HuH-7 (cell line): Measurements from ENCODE around the gene DLST.
"Not testable (repeated sequence)": the region's sequence is repeated elsewhere in the genome, so short reads cannot be mapped to it uniquely, and the experiment has no call there.

ENCODE experiments used
- DNase-seq: peaks from one replicate; pipeline ENCODE4 v3.0.0; 2011; ENCODE audit warnings: low spot score

Gene DLST

DNA sequence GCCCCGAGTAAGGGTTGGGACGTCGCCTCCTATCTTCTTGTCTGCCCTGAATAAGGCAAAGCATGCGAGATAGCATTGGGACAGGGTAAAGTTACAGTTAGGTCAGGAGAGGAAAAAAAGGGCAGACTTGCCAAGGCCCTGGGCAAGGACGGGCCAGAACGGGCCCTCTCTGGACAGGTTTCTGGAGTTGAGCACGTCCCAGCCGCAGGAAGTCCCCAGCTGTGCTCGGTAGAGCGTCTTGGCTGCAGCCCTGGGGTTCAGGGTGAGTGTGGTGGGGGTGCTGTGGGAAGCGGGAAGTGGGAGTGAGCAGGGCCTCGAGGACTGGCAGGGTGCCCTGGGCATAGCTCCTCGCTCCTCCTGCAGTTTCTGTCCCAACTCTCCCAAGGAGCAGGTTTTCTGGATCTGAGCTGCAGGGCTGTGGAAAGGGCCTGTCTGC lies 35.9 kb downstream of the DLST start:
- no peak for DNase-seq

DNA sequence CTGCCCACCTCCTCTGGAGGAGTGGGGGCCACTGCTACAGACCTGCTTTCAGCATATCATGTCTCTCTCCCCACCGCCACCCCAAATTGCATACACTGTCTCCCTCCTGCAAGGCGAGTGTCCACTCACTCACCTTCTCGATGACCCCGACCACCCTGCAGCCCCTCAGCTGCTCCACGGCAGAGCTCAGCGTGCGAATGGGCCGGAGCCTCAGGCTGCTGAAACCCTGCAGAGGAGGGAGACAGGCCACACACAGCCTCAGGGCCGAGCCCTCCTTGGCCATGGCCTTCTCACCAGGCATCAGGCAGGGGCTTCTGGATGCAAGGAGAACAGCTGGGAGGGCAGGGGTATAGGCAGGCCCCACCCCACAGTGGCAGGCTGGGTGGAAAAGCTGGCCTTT lies 36.7 kb downstream of the DLST start:
- DNase-seq = no peak

DNA sequence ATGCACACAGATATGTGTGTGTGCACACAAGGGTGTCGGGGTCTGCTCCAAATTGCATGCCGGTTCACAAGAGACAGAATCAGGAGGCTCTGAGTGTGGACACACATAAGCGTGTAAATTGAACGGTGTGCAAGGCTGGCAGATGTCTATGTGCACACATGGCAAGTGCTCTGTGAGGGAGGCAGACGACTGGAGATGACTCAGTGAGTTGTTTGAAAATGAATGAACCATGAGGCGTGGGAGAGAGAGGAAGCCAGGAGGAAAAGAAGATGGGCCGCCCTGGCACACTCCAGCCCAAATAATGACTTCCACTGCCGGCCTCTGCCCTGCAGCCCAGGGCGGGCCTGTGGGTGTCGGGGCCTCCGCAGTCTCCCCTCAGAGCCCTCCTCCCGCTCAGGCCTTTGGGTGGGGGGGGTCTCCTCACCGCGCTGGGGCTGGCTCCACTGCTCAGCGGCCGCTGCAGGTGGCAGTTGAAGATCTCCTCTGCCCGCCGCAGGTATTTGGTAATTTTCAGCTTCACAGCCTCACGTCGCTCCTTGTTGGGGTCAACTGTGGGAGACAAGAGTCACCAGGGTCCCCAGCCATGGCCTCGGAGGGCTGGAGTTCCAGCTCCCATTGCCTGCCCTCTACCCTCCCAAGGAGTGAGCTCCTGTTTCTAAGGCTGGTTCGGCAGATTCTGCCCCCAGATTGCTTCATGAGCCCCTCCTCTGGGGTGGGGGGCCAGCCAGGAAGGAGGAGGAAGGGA lies 37.9 kb downstream of the DLST start:
- no peak for DNase-seq

DNA sequence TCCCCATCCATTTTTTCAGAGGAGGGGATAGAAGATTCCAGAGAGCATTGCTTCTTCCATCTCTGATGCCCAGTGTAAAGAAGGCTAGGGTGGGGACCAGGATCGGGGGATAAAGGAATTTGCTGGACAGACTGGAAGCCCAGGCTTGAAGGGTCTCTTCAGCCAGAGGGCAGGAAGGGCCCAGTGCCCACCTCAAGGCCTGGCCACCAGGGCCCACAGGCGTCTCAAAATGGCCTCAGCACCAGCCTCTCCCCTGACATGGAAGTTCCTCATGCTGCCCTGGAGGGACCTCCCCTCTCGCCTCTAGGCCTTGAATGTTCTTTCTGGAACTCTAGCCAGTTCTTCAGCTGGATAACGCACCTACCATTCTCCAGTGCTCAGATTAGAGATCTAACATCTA lies 38.6 kb downstream of the DLST start:
- no peak for DNase-seq

DNA sequence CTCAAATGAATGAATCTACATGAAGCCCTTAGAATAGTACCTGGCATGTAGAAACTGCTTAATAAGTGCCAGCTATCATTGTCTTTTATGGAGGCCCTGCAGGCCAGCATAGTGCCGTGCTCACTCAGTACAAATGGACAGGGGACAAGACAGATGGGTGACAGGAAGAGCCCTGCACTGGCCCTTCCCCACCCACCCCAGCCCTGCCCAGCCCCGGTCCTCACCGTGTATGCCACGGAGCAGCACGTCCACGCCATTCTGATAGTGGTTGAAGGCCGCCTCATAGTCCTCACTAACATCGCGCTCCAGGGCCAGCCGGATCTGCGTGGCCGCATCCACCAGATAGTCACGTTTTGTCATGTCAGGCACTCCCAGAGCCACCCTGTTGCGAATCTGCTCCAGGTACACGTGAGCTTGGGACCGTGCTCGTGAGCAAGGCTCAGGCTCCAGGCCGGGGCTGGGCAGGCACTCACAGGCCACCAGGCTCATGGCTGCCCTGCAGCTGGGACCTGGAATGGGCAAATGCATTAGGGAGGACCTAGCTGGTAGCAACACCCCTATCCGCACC lies 39.4 kb downstream of the DLST start:
- no peak for DNase-seq

DNA sequence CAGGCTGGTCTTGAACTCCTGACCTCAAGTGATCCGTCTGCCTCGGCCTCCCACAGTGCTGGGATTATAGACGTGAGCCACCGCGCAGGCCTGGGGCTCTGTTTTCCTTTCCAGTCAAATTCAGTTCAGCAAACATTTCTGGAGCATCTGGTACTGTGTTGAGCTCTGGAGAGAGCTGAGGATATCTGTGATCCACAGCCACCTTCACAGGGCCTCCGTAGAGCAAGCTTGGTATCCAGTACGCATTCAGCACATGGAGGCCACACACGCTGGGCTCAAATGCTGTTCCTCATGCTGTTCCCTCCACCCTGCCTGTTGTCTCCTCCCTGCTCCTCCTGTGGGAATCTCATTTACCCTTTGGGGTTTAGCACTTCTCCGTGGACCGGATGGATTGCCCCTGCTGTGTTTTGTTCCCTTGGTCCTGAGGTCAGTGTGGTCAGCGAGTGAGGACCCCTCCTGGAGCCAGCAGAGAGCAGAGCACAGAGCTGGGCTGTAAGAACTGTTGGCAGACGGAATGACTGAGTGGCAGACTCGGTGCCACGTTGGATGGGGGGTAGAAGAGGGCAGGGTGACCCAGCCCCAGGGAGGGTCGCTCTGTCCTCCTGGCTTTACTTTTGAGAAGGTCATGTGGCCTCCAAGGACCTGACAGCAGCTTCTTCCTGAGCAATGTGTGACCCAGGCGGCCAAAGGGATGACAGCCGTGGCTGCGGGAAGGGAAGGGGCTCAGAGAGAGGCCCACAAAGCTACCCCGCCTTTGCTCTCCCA lies 40.5 kb downstream of the DLST start:
- no peak for DNase-seq

DNA sequence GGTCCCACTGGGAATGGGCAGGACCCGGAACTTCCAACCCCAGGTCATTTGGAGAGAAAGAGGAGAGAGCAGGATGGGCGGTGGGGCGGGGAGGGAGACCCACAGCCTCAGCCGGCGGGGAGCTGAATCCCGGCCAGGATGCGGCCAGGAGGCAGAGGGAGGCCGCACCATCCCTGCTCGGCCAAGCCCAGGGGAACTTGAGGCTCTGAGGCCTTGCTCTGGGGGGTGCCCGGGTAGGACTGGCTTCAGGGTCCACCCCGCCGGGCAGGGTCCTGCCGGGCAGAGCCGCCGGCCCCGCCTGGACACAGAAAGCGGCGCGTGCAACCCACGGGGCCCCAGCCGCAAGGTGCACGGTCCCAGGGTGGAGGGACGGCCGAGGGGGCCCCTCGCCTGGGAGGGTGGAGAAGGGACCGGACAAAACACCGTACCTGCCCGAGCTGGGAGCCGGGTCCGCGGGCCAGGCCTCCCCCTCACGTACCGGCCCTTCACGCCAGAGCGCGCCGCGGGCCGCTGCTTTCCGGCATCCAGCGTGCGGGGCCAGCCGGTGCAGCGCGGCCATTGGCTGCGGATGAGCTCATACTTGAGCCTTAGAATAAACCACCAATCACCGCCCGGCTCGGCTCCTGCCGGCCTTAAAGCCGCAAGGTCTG lies 41.2 kb downstream of the DLST start, which contains the start of gene RPS6KL1:
Gene RPS6KL1, minus strand, starts transcription at position 509 of the 650 bp plus-strand sequence. CDS start 1,719 bp downstream, outside the sequence.
- peak; percentile 98 for DNase-seq

DNA sequence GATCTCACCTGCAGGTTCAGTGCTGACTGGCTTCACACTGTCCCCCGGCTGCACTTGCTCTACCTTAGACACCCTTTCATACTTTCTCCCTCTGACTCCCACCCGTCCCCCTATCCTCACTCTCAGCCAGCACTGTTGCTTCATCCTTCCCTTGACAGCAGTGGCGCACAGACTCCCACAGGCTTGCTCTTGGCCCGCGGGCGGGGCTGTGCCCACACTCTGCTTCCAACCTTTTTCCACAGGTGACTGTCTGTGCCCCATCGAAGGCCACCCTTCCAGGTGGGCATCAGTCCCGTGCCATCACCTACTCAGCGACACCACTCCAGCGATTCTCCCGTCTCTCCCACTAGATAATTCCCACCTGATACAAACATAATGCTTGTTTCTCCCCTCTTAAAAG lies 42.3 kb downstream of the DLST start:
- no peak for DNase-seq

DNA sequence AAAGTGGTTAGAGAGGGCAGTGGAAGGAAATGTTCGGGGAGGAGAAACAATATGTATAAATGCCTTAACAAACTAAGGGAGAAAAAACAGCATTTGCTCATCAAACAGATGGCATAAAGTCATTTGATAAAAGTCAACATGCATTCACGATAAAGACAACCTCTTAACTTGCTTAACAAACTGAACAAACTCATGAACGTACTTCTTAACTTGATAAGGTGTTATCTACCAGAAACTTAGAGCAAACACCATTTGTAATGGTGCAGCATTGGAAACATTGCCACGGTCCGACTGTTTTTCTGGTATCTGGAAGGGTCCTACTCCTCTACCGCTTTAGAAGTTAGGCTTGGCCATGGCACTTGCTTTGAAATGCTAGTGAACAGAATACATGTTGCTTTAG lies 45.5 kb downstream of the DLST start:
- DNase-seq = no peak

DNA sequence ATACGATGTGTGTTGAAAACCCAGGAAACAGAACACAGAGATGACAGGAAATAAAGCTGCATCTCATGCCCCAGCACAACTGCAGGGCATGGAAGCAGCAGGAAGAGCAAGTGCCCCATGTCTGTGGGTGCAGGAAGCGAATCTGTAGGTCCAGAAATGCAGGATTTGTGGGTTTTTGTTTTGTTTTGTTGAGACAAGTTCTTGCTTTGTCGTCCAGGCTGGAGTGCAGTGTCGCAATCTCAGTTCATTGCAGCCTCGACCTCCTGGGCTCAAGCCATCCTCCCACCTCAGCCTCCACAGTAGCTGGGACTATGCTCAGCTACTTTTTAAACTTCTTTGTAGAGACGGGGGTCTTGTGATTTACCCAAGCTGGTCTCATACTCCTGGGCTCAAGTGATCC lies 47.5 kb downstream of the DLST start:
- DNase-seq = no peak

DNA sequence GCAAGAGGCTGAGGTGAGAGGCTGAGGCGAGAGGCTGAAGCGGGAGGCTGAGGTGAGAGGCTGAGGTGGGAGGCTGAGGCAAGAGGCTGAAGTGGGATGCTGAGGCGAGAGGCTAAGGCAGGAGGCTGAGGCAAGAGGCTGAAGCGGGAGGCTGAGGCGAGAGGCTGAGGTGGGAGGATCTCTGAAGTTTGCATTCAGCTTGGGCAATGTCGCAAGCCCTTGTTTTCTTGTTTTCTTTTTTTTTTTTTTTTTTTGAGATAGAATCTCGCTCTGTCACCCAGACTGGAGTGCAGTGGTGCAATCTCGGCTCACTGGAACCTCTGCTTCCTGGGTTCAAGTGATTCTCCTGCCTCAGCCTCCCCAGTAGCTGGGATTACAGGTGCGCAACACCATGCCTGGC lies 50.0 kb downstream of the DLST start:
- DNase-seq = not testable (repeated sequence)

DNA sequence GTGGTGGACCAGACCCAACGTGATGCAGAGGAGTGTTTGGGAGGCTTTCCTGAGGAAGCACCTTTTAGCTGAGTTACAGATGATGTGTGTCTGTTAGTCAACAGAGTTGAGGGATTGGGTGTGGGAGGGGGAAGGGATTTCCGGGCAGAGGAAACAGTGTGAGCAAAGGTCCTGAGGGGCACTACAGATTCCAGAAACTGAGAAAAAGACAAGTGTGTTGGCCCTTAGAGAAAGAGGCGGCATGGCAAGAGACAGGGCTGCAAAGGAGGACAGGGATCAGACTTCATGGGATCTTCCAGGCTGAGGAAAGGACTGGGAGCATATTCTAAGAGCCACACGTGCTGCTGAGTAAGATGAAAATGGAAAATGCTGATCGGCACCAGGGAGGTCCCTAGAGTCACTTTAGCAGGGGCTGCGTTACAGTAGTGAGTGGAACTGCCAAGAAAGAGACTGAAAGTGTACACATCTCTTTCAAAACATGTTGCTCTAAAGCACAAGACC lies 50.7 kb downstream of the DLST start:
- DNase-seq = no peak

DNA sequence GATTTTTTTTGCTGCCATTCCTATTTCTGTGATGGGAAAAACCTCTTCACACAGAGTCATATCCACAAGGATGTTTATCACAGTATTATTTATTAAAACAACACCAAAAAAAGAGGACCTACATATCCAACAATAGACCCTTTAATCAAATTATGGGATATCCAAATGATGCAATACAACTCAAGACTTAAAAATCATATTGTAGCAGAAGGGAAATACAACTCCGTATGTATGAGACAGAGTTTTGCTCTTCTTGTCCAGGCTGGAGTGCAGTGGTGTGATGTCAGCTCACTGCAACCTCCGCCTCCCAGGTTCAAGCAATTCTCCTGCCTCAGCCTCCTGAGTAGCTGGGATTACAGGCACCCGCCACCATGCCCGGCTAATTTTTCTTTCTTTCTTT lies 51.2 kb downstream of the DLST start:
- not testable (repeated sequence) for DNase-seq

DNA sequence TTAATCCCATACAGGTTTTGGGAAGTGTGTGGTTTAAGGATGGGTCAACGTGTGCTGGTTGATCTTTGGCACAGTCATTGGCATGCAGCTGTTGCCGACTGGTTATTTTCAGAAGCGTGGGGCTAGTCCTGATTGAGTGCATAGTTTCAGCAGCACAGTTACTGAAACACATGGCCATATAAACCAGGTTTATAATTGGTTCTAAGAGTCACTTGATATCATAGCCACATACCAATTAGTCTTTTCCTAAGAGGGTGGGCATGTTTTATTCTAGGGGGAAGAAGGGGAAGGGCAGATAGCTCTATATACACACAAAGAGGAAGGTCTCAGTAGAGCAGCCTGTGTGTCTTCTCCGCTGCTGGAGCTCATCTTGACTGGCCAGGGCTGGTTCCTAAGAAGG lies 52.3 kb downstream of the DLST start:
- no peak for DNase-seq

DNA sequence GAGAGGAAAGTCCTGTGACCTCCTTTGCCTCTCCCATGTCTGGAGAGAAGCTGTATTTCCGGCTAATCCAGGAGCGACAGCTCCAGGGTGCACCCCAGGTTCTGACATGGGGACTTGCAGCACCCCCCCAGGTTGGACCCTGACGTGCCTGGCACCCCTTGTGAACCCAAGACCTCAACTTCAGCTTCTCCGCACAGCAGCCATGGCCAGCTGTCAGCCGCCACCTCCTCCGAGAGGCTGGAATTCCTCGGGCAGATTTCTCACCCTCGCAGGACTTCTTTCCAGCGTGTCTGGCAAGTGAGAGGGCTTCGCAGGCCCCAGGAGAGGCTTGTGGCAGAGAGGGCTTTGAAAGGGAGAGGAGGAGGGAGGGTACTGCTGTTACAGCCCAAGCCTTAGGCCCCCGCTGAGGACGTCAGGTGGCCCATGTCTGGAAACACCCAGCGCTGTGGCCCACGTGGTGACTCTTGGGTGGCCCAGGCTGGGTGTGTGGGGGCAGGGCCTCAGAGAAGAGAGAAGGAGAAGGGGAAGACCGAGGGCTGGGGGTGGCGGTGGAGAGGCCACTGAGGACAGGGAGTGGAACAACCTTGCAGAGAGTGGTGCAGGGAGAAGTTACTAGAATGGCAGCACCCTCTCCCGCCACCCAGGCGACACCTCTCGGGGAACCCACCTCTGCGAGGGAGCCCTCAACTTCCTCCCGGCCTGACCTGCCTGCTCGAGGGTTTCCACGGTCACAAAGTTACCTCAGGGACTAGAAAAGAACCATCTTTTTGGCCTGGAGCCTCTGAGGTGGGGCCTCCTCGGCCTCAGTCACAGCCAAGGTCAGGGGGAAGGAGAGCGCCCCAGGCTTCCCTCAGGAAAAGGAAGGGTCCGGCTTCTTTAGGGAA lies 53.0 kb downstream of the DLST start:
- no peak for DNase-seq

DNA sequence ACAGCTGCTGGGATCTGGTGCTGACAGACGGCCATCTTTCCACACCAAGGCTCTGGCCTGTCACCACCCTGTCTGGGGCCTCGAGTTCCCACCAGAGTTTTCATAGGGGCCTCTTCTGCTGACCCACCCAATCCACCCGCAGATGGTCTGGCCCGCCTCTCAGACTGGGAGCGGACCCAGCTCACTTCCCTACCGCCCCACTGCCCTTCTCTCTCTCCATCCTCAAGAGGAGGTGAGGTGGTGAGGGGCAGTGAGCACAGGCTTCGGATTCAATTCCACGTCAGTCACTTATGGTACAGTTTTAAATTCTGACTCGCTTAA lies 53.6 kb downstream of the DLST start:
- no peak for DNase-seq

DNA sequence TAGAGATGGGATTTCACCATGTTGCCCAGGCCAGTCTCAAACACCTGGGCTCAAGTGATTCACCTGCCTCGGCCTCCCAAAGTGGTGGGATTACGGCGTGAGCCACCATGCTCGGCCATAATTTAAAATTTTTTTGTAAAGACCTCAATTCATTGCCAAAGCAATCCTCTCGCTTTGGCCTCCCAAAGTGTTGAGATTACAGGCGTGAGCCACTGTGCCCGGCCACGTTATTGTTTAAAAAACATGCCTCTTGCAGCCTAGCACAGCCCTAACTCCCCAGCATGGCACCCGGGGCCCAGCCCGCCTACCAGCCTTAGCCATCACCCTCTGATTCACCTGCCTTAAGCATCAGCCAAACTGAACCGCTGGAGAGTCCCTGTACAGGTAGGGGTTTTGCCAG lies 54.4 kb downstream of the DLST start:
- no peak for DNase-seq

DNA sequence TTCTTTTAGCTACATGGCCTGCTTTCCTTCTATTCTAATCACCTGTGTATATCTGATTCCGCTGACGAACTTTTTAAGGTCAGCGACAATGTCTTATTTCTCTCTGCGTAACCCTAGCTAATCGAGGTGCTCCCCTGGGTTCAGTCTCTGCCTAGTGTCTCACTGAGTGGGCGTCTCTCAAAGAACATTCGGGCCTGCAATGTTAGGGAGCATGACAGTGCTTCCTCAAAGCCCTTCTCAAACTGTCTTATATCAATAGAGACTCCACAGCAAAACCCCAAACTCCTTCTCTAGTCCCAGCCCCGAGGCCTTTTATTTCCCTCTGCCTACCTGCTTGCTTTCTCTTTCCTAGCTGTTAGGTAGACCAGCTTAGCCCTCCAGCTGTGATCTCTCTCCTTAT lies 55.0 kb downstream of the DLST start:
- no peak for DNase-seq

DNA sequence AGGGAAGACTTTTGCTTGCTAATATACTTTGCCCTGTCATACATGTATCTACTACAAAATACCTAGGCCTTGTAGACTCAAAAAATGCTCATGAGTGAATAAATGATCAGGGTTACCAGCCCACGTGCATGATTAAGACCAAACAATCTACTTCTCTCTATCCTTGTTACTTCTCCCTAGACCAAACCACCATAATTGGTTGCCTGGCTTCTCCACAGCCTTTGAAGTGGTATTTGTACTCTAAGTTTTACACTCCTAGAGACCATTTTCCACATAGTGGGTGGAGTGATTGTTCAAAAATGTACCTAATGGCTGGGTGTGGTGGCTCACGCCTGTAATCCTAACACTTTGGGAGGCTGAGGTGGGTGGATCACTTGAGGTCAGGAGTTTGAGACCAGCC lies 55.5 kb downstream of the DLST start:
- no peak for DNase-seq

DNA sequence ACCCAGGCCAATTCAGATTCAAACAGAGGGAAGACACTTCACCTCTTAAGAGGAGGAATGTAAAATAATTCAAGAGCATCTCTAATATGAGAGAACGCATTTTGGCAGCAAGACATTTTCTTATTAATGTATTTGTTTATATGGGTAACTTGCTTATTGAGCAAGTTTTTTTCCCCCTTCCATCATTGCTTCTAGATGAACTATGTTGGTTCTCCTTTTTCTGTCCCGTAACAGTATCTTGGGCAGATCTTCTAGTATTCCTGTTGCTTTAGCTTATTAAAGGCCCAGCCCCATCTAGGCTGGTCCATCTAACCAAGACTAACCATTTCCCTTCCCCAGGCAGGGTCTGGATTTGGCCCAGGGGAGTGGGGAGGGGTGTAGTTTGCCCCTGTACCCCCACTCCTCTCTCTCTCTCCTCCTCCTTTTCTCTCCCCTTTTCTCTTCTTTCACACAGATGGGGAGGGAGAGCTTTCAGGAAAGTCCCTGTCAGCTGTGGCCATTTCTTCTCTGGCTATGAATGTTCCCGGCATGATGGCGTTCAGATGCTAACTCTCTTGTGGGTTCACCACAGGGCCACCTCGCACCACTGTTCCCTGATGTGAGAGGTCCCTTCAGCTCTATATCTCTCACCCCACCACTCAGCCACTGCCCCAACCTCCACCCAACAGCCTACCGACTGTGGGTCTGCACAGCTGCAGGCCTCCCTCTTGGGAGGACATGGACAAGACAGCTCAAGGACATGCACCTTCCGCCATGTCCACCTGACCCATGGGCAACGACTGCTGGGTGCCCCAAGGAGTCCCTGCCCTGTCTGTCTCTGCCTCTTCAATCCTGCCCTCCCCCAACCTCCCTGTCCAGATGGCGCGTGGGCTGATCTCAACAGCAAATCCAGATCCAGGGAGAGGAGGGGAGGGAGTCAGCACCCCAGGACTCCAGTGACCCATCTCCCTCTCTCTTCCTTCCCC lies 57.1 kb downstream of the DLST start:
- no peak for DNase-seq
